HepG2 (cell line): ENCODE data around the gene C20orf144. TPM values are rescaled to one million over a fixed set of nuclear protein-coding genes. Genes with fewer than 3 reads are reported as not detected.

ENCODE experiments used
- ATAC-seq: fragments of 200-7000 bp; cut with Tn5 transposase; 3 replicates; pipeline ENCODE4 v1.9.1; 2020; ENCODE audit warnings: mild to moderate bottlenecking, moderate library complexity
- BruUV-seq: library from RNA; stranded (reverse); fragments of 400-500 nt; replicated peaks from 2 replicates; lab custom pipeline; 2021; lab: Mats Ljungman, UMichigan
- CTCF ChIA-PET: fragments of 300-600 bp; formaldehyde crosslinking; extraction: SDS; loops from one replicate; lab custom pipeline; 2021; ENCODE audit warnings: low total read pairs, inconsistent platforms, low intra/inter-chr PET ratio; lab: Yijun Ruan, JAX
- POLR2A ChIA-PET: fragments of 350-600 bp; sonication (Branson Sonifier 250); formaldehyde crosslinking; loops from one replicate; lab custom pipeline; 2020; ENCODE audit warnings: antibody characterized with exemption, inconsistent platforms; lab: Yijun Ruan, JAX
- DNase-seq: peaks from one replicate; pipeline ENCODE4 v3.0.0-alpha.2; 2015; ENCODE audit warnings: low spot score
- FAIRE-seq: peaks from 3 replicates; lab custom pipeline; 2011; peaks lifted over from hg19 to GRCh38; lab: Jason Lieb, UNC
- H2AFZ ChIP-seq: one replicate; pipeline ENCODE4 v1.6.1; 2011; ENCODE audit warnings: low read length, inconsistent platforms
- H3K27ac ChIP-seq: fragments of 300-600 bp; 3 replicates; pipeline ENCODE4 v1.8.0; 2011; ENCODE audit warnings: mixed run types, mild to moderate bottlenecking, mixed read lengths, low read length, inconsistent platforms; ENCODE audit not compliant: insufficient read depth; ENCODE audit errors: extremely low read length
- H3K27me3 ChIP-seq, 2 experiments: fragments of 200-600 bp in 1 of 2; 2 replicates in 1 of 2; 3 replicates in 1 of 2; pipeline versions ENCODE4 v1.6.0 to v1.8.0; 2011; ENCODE audit warnings: low read length in 2 of 2, mild to moderate bottlenecking in 2 of 2, moderate library complexity in 2 of 2, inconsistent platforms in 1 of 2; ENCODE audit not compliant: insufficient read depth in 2 of 2, control insufficient read depth in 1 of 2
- H3K36me3 ChIP-seq, 2 experiments: fragments of 200-600 bp in 1 of 2; replicated peaks in 1 of 2; 2 replicates in 1 of 2; 3 replicates in 1 of 2; pipeline versions ENCODE4 v1.5.1 to v1.8.0; 2011; ENCODE audit warnings: low read length in 2 of 2, inconsistent platforms in 1 of 2; ENCODE audit not compliant: insufficient read depth in 2 of 2, control insufficient read depth in 1 of 2
- H3K4me1 ChIP-seq: 2 replicates; pipeline ENCODE4 v1.5.1; 2012; ENCODE audit warnings: low read length, inconsistent platforms; ENCODE audit not compliant: insufficient read depth
- H3K4me2 ChIP-seq: 2 replicates; pipeline ENCODE4 v1.6.0; 2011; ENCODE audit warnings: low read depth, low read length, inconsistent platforms
- H3K4me3 ChIP-seq, 3 experiments: fragments of 200-600 bp in 1 of 3; sonication (generic), shearing (Covaris generic) in 1 of 3; replicated peaks in 1 of 3; 2 replicates each; pipeline ENCODE4 v1.5.1; 2011 to 2016; ENCODE audit warnings: low read length in 3 of 3, inconsistent platforms in 2 of 3, low read depth in 2 of 3, mild to moderate bottlenecking in 2 of 3, control low read depth in 1 of 3, mixed read lengths in 1 of 3; ENCODE audit not compliant: insufficient read depth in 1 of 3
- H3K79me2 ChIP-seq: one replicate; pipeline ENCODE4 v1.6.1; 2011; ENCODE audit warnings: low read length, inconsistent platforms; ENCODE audit not compliant: insufficient read depth
- H3K9ac ChIP-seq: 2 replicates; pipeline ENCODE4 v1.6.0; 2011; ENCODE audit warnings: mild to moderate bottlenecking, low read depth, low read length, inconsistent platforms; ENCODE audit not compliant: insufficient read depth
- H3K9me3 ChIP-seq: 2 replicates; pipeline ENCODE4 v1.5.1; 2012; ENCODE audit warnings: mild to moderate bottlenecking, low read length
- H4K20me1 ChIP-seq: 2 replicates; pipeline ENCODE4 v1.6.0; 2011; ENCODE audit warnings: inconsistent platforms, mild to moderate bottlenecking, low read length, moderate library complexity; ENCODE audit not compliant: insufficient read depth
- SIN3A ChIP-seq: IDR thresholded peaks from 2 replicates; pipeline ENCODE4 v1.6.1; 2011; ENCODE audit warnings: low read depth, mild to moderate bottlenecking, control low read depth, low read length, borderline replicate concordance
- SMARCE1 ChIP-seq: fragments of 450-650 bp; IDR thresholded peaks from 2 replicates; pipeline ENCODE4 v1.6.1; 2017; ENCODE audit warnings: borderline replicate concordance
- SRF ChIP-seq: IDR thresholded peaks from 2 replicates; pipeline ENCODE4 v1.6.1; 2011; ENCODE audit warnings: mild to moderate bottlenecking, low read depth, low read length, moderate library complexity
- XRCC5 ChIP-seq: fragments of 200-400 bp; formaldehyde crosslinking; optimal IDR thresholded peaks from 2 replicates; pipeline ENCODE3; 2017; ENCODE audit warnings: mild to moderate bottlenecking, low read length
- ZBTB38 ChIP-seq: sonication (generic); formaldehyde crosslinking; IDR thresholded peaks from 2 replicates; pipeline ENCODE4 v1.5.1; 2020; ENCODE audit warnings: mild to moderate bottlenecking, missing genetic modification reagents
- ZBTB43 ChIP-seq: sonication (generic); formaldehyde crosslinking; conservative IDR thresholded peaks from 2 replicates; pipeline ENCODE4 v1.4.0; 2020; ENCODE audit warnings: missing genetic modification reagents
- ZFP37 ChIP-seq: sonication (generic); formaldehyde crosslinking; IDR thresholded peaks from 2 replicates; pipeline ENCODE4 v1.4.0; 2020; ENCODE audit warnings: missing genetic modification reagents, borderline replicate concordance
- ZNF33A ChIP-seq: sonication (generic); formaldehyde crosslinking; IDR thresholded peaks from 2 replicates; pipeline ENCODE4 v1.5.1; 2020; ENCODE audit warnings: missing genetic modification reagents, mild to moderate bottlenecking, moderate library complexity, borderline replicate concordance
- ZNF687 ChIP-seq: sonication (generic); formaldehyde crosslinking; IDR thresholded peaks from 2 replicates; pipeline ENCODE4 v1.5.1; 2020; ENCODE audit warnings: mild to moderate bottlenecking, missing genetic modification reagents, moderate library complexity
- ZNF737 ChIP-seq: sonication (generic); formaldehyde crosslinking; IDR thresholded peaks from 2 replicates; pipeline ENCODE4 v1.5.0; 2020; ENCODE audit warnings: missing genetic modification reagents, mild to moderate bottlenecking, borderline replicate concordance
- ZNF768 ChIP-seq: sonication (generic); formaldehyde crosslinking; IDR thresholded peaks from 2 replicates; pipeline ENCODE4 v1.4.0; 2020; ENCODE audit warnings: missing genetic modification reagents
- ZSCAN21 ChIP-seq: sonication (generic); formaldehyde crosslinking; IDR thresholded peaks from 2 replicates; pipeline ENCODE4 v1.8.0; 2022; ENCODE audit warnings: mild to moderate bottlenecking, missing genetic modification reagents, moderate library complexity, borderline replicate concordance
- WGBS: methylation state at CpG from one replicate; pipeline ENCODE4 v1.1.6; 2017; ENCODE audit warnings: low lambda C conversion rate; 5-methylcytosine and 5-hydroxymethylcytosine counted together
- in situ Hi-C: cut with HindIII; loops from 2 replicates; pipeline ENCODE4 v1.10.0; 2017; ENCODE audit warnings: low pct_unique_long_range_greater_than_20kb; ENCODE audit not compliant: extremely low pct_ligation_motif_present
- intact Hi-C: fragments of 100-400 bp; cut with micrococcal nuclease; formaldehyde crosslinking; loops from one replicate; pipeline ENCODE4 v1.10.0; 2022; ENCODE audit not compliant: unreplicated experiment
- polyA plus RNA-seq, 8 experiments: library from polyadenylated mRNA; depleted of rRNA in 3 of 8; stranded (reverse) in 7 of 8; unstranded in 1 of 8; fragments of >200 nt; fragmentation: Illumina TruSeq in 4 of 8; extraction: Trizol in 4 of 8; gene quantifications; 2 replicates each; pipeline versions ENCODE4 v1.2.1 to v1.2.3, GENCODE V29; 2011 to 2016; ENCODE audit warnings: low read depth in 4 of 8, missing spikeins in 1 of 8, mixed read lengths in 1 of 8; ENCODE audit not compliant: insufficient read depth in 1 of 8
- total RNA-seq, 5 experiments: library from RNA; depleted of rRNA; stranded (reverse); fragments of >200 nt; fragmentation: Illumina TruSeq; extraction: Trizol; gene quantifications; 2 replicates each; pipeline ENCODE4 v1.2.3, GENCODE V29; 2016; ENCODE audit warnings: low read depth in 1 of 5

C20orf144 gene
- total and polyA plus RNA-seq, 2 of the 13 experiments (the other 11 are each of a cell fraction or from before 2014, with no cell fraction given) = 0.09 to 0.16 TPM

- Histone ChIP-seq H3K79me2 (no peaks in the 10 kb centered on the region), H4K20me1 (no peaks in the 10 kb centered on the region), H3K27me3 (no peaks in the 10 kb centered on the region), H3K9me3 (no peaks in the 10 kb centered on the region), H3K4me2 (no peak overlapping the region), H3K4me3 (no peak overlapping the region), H2AFZ (no peak overlapping the region), H3K27ac (no peak overlapping the region), H3K4me1 (peaks cover 53% of the 10 kb centered on the region), H3K36me3 (no peaks in the 10 kb centered on the region), H3K9ac (no peak overlapping the region)
- TF ChIP-seq SRF (no peak), XRCC5 (peak; percentile 36), ZSCAN21 (CRISPR knock-in tag) (no peak)
- in situ Hi-C loops = no loop called here
- FAIRE-seq (no peak), ATAC-seq (no peak), DNase-seq (no peak)
- POLR2A ChIA-PET = interaction anchor here (0.7 to 1.5 kb wide), 2 partner anchors 11 to 110 kb away, joined by 3 to 6 read pairs; no protein-coding TSS in a partner anchor
- intact Hi-C loops = no loop called here
- WGBS = 80% methylated on average over 11 of the region's 11 CpGs
- CTCF ChIA-PET = no interaction called here
- no TSS peak for BruUV-seq
Measured at GRCh38 chr20:33704197-33704924, 42.2 kb downstream of the C20orf144 start.

GRCh38 chr20:33707668-33708067 is 45.5 kb downstream of the C20orf144 start:
- H3K4me1 ChIP-seq = peaks cover 66% of the 10 kb centered on the region
- no peak overlapping the region for H3K9ac ChIP-seq
- H2AFZ ChIP-seq = no peak overlapping the region
- no peaks in the 10 kb centered on the region for H3K79me2 ChIP-seq
- H3K27ac ChIP-seq = no peak overlapping the region
- intact Hi-C loops (no loop called here), in situ Hi-C loops (no loop called here)
- CTCF ChIA-PET = no interaction called here
- no peaks in the 10 kb centered on the region for H3K36me3 ChIP-seq
- H3K4me3 ChIP-seq = no peak overlapping the region
- peaks cover 0 to 4% of the 10 kb centered on the region in 2 experiments; a peak in 1 of 5 replicates for H3K27me3 ChIP-seq
- no peaks in the 10 kb centered on the region for H3K9me3 ChIP-seq
- H3K4me2 ChIP-seq = no peak overlapping the region
- WGBS = 78% methylated on average over 11 of the region's 11 CpGs
- no peak for FAIRE-seq
- DNase-seq = no peak
- no TSS peak for BruUV-seq
- POLR2A ChIA-PET = no interaction called here
- no peak for ATAC-seq
- H4K20me1 ChIP-seq = no peaks in the 10 kb centered on the region
- peak; percentile 40 for TF ChIP-seq ZNF687 (CRISPR knock-in tag)
- no peak for TF ChIP-seq ZBTB43 (CRISPR knock-in tag)
- TF ChIP-seq ZNF33A (CRISPR knock-in tag) = no peak
- peak; percentile 11; the same call in 1 of the 2 replicates for TF ChIP-seq ZNF768 (CRISPR knock-in tag)
- TF ChIP-seq ZFP37 (CRISPR knock-in tag) = no peak
- TF ChIP-seq ZBTB38 = peak; percentile 82
- TF ChIP-seq SMARCE1 = 0 out of 2 replicates have a peak, but pooled peaks have one; percentile 23
- TF ChIP-seq SIN3A = no peak
- TF ChIP-seq ZNF737 = peak; percentile 73; the same call in 1 of the 2 replicates
